GM19099 (cell line): Measurements from ENCODE around the gene NUFIP1.
A peak's percentile ranks its signal among the peaks of the same experiment; 100 is the strongest.

Experiments
- POLR2A ChIP-seq: IDR thresholded peaks from 3 replicates; pipeline ENCODE4 v1.6.1; 2011; ENCODE audit warnings: low read depth; ENCODE audit not compliant: insufficient read length; ENCODE audit errors: extremely low read depth

Gene NUFIP1

DNA sequence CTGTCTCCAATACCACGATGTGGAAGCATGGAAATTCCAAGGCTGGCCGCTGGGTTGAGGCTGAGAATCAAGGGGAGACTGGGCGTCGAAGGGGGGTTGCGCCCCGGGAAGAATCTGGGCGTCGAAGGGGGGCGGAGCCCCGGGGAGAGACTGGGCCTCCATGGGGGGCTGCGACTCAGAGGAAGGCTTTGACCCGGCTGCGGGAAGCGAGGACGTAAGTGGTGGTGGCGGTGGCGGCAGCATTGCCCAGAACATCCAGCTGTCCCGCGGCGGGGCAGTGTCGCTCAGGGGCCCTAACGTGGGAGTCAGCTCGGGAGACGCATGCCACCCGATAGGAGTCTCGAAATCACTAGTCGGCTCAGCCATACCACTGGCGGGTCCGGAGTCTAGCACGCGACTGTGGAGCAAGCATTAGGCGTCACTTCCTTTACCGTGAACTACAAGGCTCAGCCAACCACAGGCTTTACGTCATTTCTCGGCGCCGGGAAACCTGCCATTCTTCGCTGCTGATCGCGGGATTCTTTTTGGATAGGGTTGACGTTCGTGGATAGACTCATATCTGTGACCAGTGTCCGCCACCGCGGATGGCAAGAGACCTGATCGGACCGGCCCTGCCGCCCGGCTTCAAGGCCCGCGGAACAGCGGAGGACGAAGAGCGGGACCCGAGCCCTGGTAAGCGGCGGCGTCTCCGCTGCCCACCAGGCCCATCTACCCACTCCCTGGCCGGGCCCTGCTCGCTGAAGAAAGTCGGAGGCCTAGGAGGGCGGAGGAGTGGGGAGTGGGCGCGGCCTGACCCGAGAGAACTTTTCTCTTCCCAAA, at the start of gene NUFIP1, which contains the start of gene GPALPP1:
Gene NUFIP1, minus strand, starts transcription at position 401 of the 819 bp plus-strand sequence. Its CDS starts 35 bp downstream, at position 366.
Gene GPALPP1, plus strand, starts transcription at position 468 of the 819 bp plus-strand sequence. Its CDS starts 117 bp downstream, at position 585.
- TF ChIP-seq POLR2A = peak; percentile 80

DNA sequence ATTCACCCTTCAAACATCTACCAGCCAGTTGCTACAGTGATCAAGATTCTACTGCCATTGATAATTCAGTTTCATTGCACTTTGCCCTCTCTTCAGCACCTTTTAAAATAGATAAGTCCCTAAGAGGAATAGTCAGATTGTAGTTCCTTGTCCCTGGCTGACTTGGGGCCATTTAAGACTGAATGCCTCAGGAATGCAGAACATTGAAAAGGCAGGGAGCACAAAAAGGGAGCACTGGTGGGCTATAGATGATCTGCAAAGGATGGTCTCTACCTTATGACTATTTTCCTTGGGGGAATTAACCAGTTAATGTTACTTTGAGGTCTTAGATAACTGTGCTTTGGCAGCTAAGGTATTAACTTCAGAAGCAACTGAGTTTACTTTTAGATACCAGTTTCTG, 46.9 kb upstream of the NUFIP1 start:
- TF ChIP-seq POLR2A = no peak

DNA sequence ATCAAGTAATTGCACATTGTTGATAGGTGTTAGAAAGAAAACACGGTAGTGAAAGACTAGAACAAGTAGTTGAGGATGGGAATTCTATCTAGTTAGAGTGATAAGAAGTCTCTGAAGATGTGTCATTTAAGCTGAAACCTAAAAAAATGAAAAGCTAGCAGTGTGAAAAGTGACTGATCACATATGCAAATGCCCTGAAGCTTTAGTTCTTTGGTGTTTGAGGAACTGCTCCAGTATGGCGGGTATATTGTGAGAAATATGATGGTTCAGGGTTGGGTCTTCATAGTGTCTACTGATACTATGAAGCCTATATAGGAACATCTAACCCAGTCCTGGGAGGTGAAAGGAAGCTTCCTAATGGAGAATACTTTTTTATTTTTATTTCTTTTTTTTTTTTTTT, 45.1 kb upstream of the NUFIP1 start:
- TF ChIP-seq POLR2A = no peak

DNA sequence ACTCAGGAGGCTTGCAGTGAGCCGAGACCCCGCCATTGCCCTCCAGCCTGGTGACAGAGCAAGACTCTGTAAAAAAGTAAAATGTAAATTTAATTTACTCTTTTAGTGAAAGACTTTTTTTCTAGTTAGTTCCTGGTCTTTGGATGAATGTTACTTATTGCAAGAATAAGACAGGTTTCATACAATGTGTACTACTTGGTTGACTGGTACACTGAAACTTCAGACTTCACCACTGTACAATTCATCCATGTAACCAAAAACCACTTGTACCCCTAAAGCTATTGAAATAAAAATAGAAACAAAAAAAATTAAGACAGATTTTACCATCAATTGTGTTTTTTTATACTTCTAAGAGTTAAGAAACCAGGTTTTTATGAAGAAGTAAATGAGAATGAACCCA, 35.6 kb upstream of the NUFIP1 start:
- no peak for TF ChIP-seq POLR2A

DNA sequence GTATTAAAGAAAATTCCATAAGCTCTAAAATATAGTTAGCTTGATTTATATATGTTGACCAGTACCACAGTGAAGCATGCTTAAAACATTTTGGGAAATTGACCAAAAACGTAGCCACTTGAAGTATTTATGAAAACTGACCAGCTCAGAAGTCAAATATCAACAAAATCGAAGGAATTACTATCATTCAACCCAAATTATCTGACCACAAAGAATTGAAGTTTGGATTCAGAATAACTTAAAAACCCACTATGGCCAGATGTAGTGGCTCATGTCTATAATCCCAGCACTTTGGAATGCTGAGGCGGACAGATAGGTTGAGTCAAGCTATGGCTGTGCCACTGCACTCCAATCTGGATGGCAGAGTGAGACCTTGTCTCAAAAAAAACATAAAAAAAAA, 32.0 kb upstream of the NUFIP1 start:
- no peak for TF ChIP-seq POLR2A

DNA sequence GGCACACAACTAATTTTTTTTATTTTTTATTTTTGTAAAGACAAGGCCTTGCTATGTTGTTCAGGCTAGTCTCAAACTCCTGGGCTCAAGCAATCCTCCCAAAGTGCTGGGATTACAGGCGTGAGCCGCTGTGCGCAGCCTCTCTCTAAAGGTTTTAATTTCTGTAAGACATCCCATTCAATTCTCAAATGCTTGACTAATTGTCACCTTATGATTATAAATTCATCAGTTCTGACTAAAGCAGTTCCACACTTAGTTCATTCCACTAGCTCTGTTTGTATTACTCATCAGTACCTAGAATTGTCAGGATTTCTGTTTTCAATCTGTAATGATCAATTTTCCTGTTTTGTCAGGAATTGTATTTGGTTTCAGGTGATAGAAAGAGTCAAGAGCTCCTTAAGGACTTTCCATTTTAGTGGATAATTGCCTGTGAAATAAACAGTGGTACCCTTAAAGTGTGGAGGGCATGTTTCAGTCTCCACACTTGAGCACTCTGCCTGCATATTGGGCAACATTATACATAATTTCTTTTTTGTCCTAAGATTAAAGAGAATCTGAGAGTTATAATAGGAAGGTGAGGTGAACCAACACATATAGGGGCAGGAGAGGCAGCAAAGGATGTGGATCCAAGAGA, 27.6 kb upstream of the NUFIP1 start:
- TF ChIP-seq POLR2A = no peak

DNA sequence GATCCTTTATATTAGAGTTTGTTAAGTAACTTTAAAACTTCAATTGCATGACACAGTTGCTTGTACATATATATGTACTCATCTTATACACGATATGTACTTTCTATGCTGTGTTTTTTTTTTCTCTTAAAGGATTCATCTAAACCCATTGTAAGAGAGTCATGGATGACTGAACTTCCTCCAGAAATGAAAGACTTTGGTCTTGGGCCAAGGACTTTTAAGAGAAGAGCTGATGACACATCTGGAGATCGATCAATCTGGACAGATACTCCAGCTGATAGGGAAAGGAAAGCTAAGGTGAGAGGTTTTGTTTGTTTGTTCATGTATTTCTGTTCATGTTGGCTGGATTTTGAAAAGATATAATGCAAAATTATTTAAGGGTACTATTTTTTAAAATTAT, 26.0 kb upstream of the NUFIP1 start:
- TF ChIP-seq POLR2A = no peak

DNA sequence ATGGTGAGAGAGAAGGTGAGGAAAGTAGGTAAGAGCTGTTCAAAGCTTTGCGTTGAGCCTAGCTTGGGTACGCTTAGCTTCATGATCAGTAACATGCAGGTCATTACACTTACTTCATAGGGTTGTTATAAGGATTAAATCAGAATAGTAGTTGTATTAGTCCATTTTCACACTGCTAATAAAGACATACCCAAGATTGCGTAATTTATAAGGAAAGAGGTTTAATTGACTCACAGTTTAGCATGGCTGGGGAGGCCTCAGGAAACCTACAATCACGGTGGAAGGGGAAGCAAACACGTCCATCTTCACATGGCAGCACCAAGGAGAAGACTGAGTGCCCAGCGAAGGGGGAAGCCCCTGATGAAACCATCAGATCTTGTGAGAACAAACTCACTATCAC, 21.9 kb upstream of the NUFIP1 start:
- no peak for TF ChIP-seq POLR2A

DNA sequence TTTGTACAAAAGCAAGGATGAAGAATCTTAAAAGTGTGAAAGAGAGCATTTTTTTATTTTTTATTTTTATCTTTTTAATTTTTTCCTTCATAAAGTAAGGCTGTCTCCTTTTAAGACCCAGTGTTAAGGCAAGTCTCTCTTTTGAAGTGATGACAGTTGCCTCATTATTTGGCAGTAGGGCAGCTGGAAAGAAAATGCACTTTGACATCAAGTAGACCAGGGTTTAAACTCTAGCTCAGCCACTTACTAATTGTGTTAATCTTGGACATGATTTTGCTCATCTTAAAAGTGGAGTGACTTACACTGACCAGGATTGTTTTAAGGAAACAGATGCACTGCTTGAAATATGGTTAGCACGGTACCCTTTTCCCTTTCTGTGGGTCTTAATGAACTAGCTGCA, 18.6 kb upstream of the NUFIP1 start:
- no peak for TF ChIP-seq POLR2A

DNA sequence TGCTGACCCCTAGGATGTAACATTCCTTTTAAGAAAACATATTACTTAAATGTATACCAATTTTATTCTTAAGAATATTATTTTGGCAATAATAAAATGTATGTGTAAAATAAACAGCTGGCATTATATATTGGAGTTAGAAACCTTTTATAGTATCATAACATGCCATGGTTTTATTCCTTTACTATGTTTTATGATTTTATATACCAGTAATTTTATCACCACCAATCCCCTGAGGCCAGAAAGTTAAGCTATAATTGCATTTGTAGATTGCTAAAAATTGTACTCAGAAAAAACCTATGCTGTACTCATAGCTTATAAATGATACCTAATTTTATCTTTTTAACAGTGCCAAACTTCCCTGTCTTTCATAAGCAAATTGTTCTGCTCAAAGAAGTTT, 18.0 kb upstream of the NUFIP1 start:
- no peak for TF ChIP-seq POLR2A

DNA sequence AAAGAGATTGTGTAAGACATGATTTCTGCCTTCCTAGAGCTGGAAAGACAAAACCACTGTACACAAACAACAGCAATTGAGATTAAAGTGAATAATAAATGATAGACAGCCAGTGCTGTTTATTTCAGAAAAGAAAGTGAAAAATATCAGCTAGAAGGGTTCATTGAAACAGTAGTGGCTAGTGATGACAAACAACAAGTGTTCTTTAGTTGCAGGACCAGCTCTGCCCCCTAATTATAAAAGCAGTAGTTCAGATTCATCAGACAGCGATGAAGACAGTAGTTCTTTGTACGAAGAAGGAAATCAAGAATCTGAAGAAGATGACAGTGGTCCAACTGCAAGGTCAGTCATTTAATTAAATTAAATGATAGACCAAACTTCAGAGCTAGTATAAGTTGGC, 14.8 kb upstream of the NUFIP1 start:
- no peak for TF ChIP-seq POLR2A

DNA sequence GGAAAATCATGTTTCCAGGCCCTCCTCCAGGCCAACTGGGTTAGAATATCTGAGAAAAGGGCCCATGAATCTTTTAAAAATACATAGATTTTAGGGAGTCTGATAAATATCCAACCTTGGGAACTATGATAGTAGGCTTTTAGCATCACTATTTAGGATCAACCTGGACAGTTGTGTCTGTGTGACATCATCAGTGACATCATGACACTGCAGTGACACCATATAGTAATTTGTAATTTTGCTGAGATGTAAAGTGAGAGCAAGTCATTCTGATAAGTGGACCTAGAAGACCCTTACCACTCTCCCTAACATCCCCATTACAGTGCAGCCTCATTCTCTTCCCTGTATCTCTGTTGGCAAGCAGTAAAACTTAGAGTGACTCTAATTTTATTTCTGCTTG, 14.1 kb upstream of the NUFIP1 start:
- no peak for TF ChIP-seq POLR2A

DNA sequence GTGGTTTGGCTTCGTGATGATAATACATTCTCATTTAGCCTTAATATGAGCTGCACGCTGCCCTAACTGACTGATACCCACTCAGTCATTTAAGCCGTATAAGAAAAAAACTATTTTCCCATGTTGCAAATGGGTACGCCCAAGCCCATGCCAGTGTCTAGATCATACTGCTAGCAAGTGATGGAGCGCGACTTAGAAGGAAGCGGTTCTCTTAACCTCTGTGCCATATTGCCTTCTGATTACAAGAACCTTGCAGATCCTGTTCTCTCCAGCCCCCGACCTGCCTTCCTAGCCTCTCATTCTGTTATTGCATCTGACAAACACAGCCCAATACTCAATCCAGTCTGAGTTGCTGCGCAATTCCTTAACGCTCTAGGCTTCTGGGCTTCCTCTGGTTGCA, 670 bp upstream of the NUFIP1 start:
- no peak for TF ChIP-seq POLR2A

DNA sequence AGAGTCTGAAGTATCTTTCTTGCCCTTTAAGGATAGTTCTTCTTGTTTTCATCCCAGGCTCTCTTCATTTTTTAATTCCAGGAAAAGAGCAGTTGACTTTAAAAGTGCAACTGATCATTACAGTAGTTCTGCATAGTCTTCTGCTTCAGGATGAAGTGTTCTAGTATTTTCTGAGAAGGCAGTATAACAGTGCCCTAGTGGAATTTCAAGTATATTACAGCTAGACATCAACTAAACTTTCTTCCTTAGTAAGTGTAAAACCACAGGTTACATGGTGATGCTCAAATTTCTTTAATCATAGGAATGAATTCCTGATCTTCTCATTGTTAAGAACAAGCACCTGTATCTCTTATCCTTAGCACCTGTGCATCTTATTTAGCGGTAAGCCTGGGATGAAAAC, 10.9 kb downstream of the NUFIP1 start:
- no peak for TF ChIP-seq POLR2A

DNA sequence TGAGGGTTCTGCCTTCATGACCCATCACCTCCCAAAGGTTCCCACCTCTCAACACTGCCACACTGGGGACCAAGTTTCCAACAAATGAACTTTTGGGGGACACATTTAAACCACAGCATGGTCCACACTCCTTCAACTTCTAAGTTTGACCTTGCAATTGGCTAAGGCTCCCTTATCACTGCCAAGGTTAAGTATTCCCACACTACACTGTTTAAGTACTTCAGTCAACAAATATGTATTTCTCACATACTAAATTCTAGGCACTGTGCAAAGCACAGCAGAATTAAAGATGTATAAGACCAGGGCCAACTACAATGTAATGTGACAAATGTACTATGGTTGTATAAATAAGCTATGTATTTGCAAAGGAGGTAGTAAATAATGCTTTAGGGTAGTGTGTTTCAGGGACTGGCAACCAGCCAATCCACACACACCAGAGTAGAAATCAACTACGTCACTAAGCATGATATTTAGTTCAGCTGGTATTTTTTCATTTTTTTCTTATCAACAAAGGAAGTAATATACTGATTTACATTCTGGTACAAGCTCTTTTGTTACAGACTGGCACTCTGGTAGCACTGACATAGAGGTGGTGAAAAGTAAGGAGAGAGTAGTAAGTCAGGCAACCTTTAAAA, 12.2 kb downstream of the NUFIP1 start:
- no peak for TF ChIP-seq POLR2A

DNA sequence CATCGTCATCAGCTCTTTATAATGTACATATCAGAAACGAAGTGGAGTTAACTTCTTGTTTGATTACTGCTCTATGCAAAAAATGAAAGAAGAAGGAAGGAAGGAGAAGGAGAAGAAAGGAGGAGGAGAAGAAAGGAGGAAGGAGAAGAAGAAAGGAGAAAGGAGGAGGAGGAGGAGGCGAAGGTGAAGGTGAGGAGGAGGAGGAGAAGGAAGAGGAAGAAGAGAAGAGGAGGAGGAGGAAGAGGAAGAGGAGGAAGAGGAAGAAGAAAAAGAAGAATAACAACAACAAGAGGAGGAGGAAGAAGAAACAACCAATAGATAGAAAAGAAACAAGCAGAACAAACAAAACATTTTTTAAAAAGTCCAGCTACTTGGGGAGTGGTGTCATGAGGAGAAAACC, 13.1 kb downstream of the NUFIP1 start:
- TF ChIP-seq POLR2A = no peak
